ENCODE measurements around the gene PAX1.

PAX1 gene

GRCh38 chr20:21767739-21768223 is 62.3 kb downstream of the PAX1 start:
- no peak for DNase-seq (ENCODE audit: low read depth)
- no peak overlapping the region for H3K4me3 ChIP-seq (ENCODE audit: control insufficient read depth, low read depth, low read length)
- TF ChIP-seq CTCF (conservative IDR thresholded peaks at IDR 0.05; ENCODE audit: control insufficient read depth, insufficient read depth, low read depth, low read length): peak; percentile 1
